Activated effector memory CD4-positive, alpha-beta T cell treated with Interleukin-2 at 50 U/mL for 16 hours (primary cell): ENCODE results near the gene UGT2A3.
"Not testable (repeated sequence)": the region's sequence is repeated elsewhere in the genome, so short reads cannot be mapped to it uniquely, and the experiment has no call there.

ENCODE experiments used
- DNase-seq: peaks from one replicate; pipeline ENCODE4 v3.0.0-alpha.2; 2020

The UGT2A3 gene

GRCh38 chr4:68951078-68951805 is at the start of gene UGT2A3:
Gene UGT2A3, minus strand, starts transcription at chr4:68951804. Its CDS starts 44 bp downstream, at chr4:68951760.
- DNase-seq: no peak

GRCh38 chr4:68997040-68997439 is 45.4 kb upstream of the UGT2A3 start:
- no peak for DNase-seq

- DNase-seq: no peak
These were observed 43.7 kb upstream of the UGT2A3 start for GRCh38 chr4:68995292-68995691.

GRCh38 chr4:68987007-68987406 is 35.4 kb upstream of the UGT2A3 start:
- no peak for DNase-seq

- no peak for DNase-seq
These were observed 33.8 kb upstream of the UGT2A3 start for GRCh38 chr4:68985442-68985841.

- no peak for DNase-seq
These were observed 33.3 kb upstream of the UGT2A3 start for GRCh38 chr4:68984947-68985346.

- no peak for DNase-seq
These were observed 11.8 kb upstream of the UGT2A3 start for GRCh38 chr4:68963374-68963773.

- no peak for DNase-seq
These were observed 11.3 kb upstream of the UGT2A3 start for GRCh38 chr4:68962868-68963267.

GRCh38 chr4:68960294-68961163 is 8.9 kb upstream of the UGT2A3 start:
- DNase-seq: no peak

GRCh38 chr4:68959085-68959484 is 7.5 kb upstream of the UGT2A3 start:
- not testable (repeated sequence) for DNase-seq

- no peak for DNase-seq
These were observed 2.5 kb upstream of the UGT2A3 start for GRCh38 chr4:68954126-68954525.

GRCh38 chr4:68953056-68953596 is 1.5 kb upstream of the UGT2A3 start:
- DNase-seq: no peak

- no peak for DNase-seq
These were observed 392 bp upstream of the UGT2A3 start for GRCh38 chr4:68951806-68952585.

GRCh38 chr4:68950033-68950432 is 1.6 kb downstream of the UGT2A3 start:
- no peak for DNase-seq

GRCh38 chr4:68948985-68949384 is 2.6 kb downstream of the UGT2A3 start:
- DNase-seq: no peak

GRCh38 chr4:68948044-68948743 is 3.4 kb downstream of the UGT2A3 start:
- no peak for DNase-seq

GRCh38 chr4:68929076-68929737 is 22.4 kb downstream of the UGT2A3 start:
- no peak for DNase-seq

- DNase-seq: no peak
These were observed 24.4 kb downstream of the UGT2A3 start for GRCh38 chr4:68927165-68927564.

- not testable (repeated sequence) for DNase-seq
These were observed 29.4 kb downstream of the UGT2A3 start for GRCh38 chr4:68922202-68922601.

- DNase-seq: no peak
These were observed 30.6 kb downstream of the UGT2A3 start for GRCh38 chr4:68921051-68921450.

- DNase-seq: no peak
These were observed 34.6 kb downstream of the UGT2A3 start for GRCh38 chr4:68917016-68917415.

GRCh38 chr4:68912807-68913206 is 38.8 kb downstream of the UGT2A3 start:
- no peak for DNase-seq
